GM12865 (cell line): ENCODE results near the gene CHKA.

Experiments used
- DNase-seq: peaks from one replicate; pipeline ENCODE4 v3.0.0; 2010; ENCODE audit warnings: low read depth
- H3K4me3 ChIP-seq: 2 replicates; pipeline ENCODE4 v1.5.1; 2011; ENCODE audit warnings: mild to moderate bottlenecking, low read depth, low read length, control low read depth
- CTCF ChIP-seq: IDR thresholded peaks from 2 replicates; pipeline ENCODE4 v1.5.1; 2011; ENCODE audit warnings: low read length, control low read depth, low read depth, inconsistent platforms; ENCODE audit not compliant: insufficient read depth; ENCODE audit errors: missing control alignments

Gene CHKA

GRCh38 chr11:68066742-68067141 is 54.4 kb downstream of the CHKA start:
- no peak for TF ChIP-seq CTCF
- H3K4me3 ChIP-seq: no peak overlapping the region
- no peak for DNase-seq

- no peak for TF ChIP-seq CTCF
- DNase-seq: no peak
- no peak overlapping the region for H3K4me3 ChIP-seq
Measured at GRCh38 chr11:68065841-68066240, 55.3 kb downstream of the CHKA start.

- H3K4me3 ChIP-seq: no peak overlapping the region
- TF ChIP-seq CTCF: no peak
- DNase-seq: no peak
Measured at GRCh38 chr11:68064926-68065325, 56.3 kb downstream of the CHKA start.

- TF ChIP-seq CTCF: no peak
- no peak overlapping the region for H3K4me3 ChIP-seq
- DNase-seq: no peak
Measured at GRCh38 chr11:68061508-68061907, 59.7 kb downstream of the CHKA start.

- no peak overlapping the region for H3K4me3 ChIP-seq
- no peak for TF ChIP-seq CTCF
- DNase-seq: no peak
Measured at GRCh38 chr11:68057807-68058206, 63.4 kb downstream of the CHKA start.

GRCh38 chr11:68056317-68057285 is 64.6 kb downstream of the CHKA start:
- no peak for TF ChIP-seq CTCF
- H3K4me3 ChIP-seq: no peak overlapping the region
- no peak for DNase-seq
